ENCODE data around the gene YY1AP1. TPM values are rescaled to one million over a fixed set of nuclear protein-coding genes. Genes with fewer than 3 reads are reported as not detected.
"Not testable (repeated sequence)": the region's sequence is repeated elsewhere in the genome, so short reads cannot be mapped to it uniquely, and the experiment has no call there.

The YY1AP1 gene
- 10 to 100 TPM; 75.9 to 89.1 (median 83.6) TPM for polyA plus RNA-seq (ENCODE audit: insufficient read depth in 1 of 5, insufficient read length in 5 of 5, low replicate concordance in 1 of 5)
- long read RNA-seq, donor 1, partial matches to known transcripts: 6 of 19 reads
- long read RNA-seq, donor 1, other reads (novel, unspliced or antisense): 0 of 19 reads
- long read RNA-seq, donor 2, transcript YY1AP1-205 (11 exons, 2,663 nt): major isoform, 6 of 12 reads
- long read RNA-seq, donor 2, partial matches to known transcripts: 0 of 12 reads
- long read RNA-seq, donor 2, other reads (novel, unspliced or antisense): 0 of 12 reads
- long read RNA-seq, donor 3, partial matches to known transcripts: 0 of 7 reads
- long read RNA-seq, donor 3, other reads (novel, unspliced or antisense): 0 of 7 reads
- long read RNA-seq, donor 4, partial matches to known transcripts: 5 of 9 reads
- long read RNA-seq, donor 4, other reads (novel, unspliced or antisense): 0 of 9 reads
- long read RNA-seq, donor 5, transcript YY1AP1-212 (11 exons, 2,654 nt): major isoform, 5 of 23 reads
- long read RNA-seq, donor 5, partial matches to known transcripts: 15 of 23 reads
- long read RNA-seq, donor 5, other reads (novel, unspliced or antisense): 0 of 23 reads
- long read RNA-seq, donor 6, transcript YY1AP1-205 (11 exons, 2,663 nt): major isoform, 5 of 22 reads
- long read RNA-seq, donor 6, partial matches to known transcripts: 9 of 22 reads
- long read RNA-seq, donor 6, other reads (novel, unspliced or antisense): 0 of 22 reads
- long read RNA-seq, donor 7, partial matches to known transcripts: 73 of 117 reads
- long read RNA-seq, donor 7, other reads (novel, unspliced or antisense): 36 of 117 reads
- long read RNA-seq, donor 8, partial matches to known transcripts: 0 of 1 reads
- long read RNA-seq, donor 8, other reads (novel, unspliced or antisense): 0 of 1 reads

GRCh38 chr1:155688324-155689080, at the start of gene YY1AP1:
Gene YY1AP1, minus strand, starts transcription at chr1:155688774. Its CDS starts 8,338 bp downstream, at chr1:155680436.
- peak; percentile 93 to 96 for DNase-seq

GRCh38 chr1:155729031-155729898, 40.7 kb upstream of the YY1AP1 start:
- peak; percentile 25 to 36 for DNase-seq

- DNase-seq: no peak
Observed at GRCh38 chr1:155725142-155725541, 36.6 kb upstream of the YY1AP1 start.

- DNase-seq: no peak
Observed at GRCh38 chr1:155719703-155720102, 31.1 kb upstream of the YY1AP1 start.

- DNase-seq: not testable (repeated sequence)
Observed at GRCh38 chr1:155718524-155719115, 30.0 kb upstream of the YY1AP1 start.

- no peak for DNase-seq
Observed at GRCh38 chr1:155717041-155717440, 28.5 kb upstream of the YY1AP1 start.

- DNase-seq: no peak
Observed at GRCh38 chr1:155715777-155716176, 27.2 kb upstream of the YY1AP1 start.

GRCh38 chr1:155715056-155715455, 26.5 kb upstream of the YY1AP1 start:
- not testable (repeated sequence) for DNase-seq

- DNase-seq: no peak
Observed at GRCh38 chr1:155713075-155713474, 24.5 kb upstream of the YY1AP1 start.

- DNase-seq: not testable (repeated sequence)
Observed at GRCh38 chr1:155712636-155713035, 24.1 kb upstream of the YY1AP1 start.

- DNase-seq: not testable (repeated sequence)
Observed at GRCh38 chr1:155711457-155711856, 22.9 kb upstream of the YY1AP1 start.

- no peak for DNase-seq
Observed at GRCh38 chr1:155709391-155709790, 20.8 kb upstream of the YY1AP1 start.

- DNase-seq: no peak
Observed at GRCh38 chr1:155706139-155706538, 17.6 kb upstream of the YY1AP1 start.

GRCh38 chr1:155704414-155704813, 15.8 kb upstream of the YY1AP1 start:
- DNase-seq: not testable (repeated sequence)

- DNase-seq: no peak
Observed at GRCh38 chr1:155703216-155703615, 14.6 kb upstream of the YY1AP1 start.

GRCh38 chr1:155701675-155702074, 13.1 kb upstream of the YY1AP1 start:
- DNase-seq: not testable (repeated sequence)

- DNase-seq: not testable (repeated sequence)
Observed at GRCh38 chr1:155699062-155699461, 10.5 kb upstream of the YY1AP1 start.

GRCh38 chr1:155698382-155699038, 9.9 kb upstream of the YY1AP1 start:
- DNase-seq: no peak

GRCh38 chr1:155697616-155698015, 9.0 kb upstream of the YY1AP1 start:
- not testable (repeated sequence) for DNase-seq

GRCh38 chr1:155697046-155697445, 8.5 kb upstream of the YY1AP1 start:
- no peak for DNase-seq
